HG02981 (cell line): Measurements from ENCODE around the gene MISP.
"Not testable (repeated sequence)": the region's sequence is repeated elsewhere in the genome, so short reads cannot be mapped to it uniquely, and the experiment has no call there.

Experiments used
- ATAC-seq: cut with Tn5 transposase; IDR thresholded peaks from one replicate; pipeline ENCODE4 v1.9.1; 2021; ENCODE audit warnings: mild to moderate bottlenecking, moderate library complexity; ENCODE audit not compliant: unreplicated experiment

MISP gene

DNA sequence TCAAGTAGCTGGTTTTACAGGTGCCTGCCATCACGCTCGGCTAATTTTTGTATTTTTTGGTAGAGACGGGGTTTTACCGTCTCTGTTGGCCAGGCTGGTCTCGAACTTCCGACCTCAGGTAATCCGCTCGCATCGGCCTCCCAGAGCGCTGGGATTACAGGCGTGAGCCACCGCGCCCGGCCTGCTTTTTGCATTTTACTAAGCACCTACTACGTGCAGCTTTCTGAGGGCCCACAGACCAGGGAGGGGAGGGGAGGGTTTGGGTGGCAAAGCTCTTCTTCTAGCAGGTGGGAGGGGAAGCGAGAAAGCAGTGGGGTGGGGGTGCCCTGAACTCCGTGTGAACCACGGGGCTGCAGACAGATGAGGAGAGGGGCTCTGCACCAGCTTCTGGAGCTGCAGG lies 27.2 kb upstream of the MISP start:
- ATAC-seq: no peak

DNA sequence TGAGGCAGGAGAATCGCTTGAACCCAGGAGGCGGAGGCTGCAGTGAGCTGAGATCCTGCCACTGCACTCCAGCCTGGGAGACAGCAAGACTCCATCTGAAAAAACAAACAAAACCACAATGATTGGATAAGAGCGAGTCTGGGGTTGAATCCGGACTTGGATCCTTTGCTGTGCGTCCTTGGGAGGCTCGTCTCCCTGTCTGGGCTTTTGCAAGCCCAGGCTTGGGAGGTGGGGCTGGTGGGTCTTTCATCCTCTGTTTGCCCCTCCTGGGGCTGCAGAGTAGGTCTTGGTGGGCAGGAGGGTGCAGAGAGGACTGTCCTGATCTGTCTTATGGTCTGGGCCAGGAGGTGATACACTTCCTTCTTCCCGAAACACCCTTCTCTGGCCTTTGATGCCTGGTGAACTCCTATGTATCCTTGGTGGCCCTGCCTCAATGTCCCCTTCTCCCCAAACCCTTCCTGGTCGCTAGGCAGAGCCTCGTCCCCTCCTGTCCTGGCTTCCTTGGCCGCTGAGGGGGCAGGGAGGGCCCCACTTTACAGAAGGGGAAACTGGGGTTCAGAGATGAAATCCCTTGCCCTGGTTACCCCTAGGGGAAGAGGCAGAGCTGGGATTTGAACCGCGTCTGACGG lies 25.3 kb upstream of the MISP start:
- no peak for ATAC-seq

DNA sequence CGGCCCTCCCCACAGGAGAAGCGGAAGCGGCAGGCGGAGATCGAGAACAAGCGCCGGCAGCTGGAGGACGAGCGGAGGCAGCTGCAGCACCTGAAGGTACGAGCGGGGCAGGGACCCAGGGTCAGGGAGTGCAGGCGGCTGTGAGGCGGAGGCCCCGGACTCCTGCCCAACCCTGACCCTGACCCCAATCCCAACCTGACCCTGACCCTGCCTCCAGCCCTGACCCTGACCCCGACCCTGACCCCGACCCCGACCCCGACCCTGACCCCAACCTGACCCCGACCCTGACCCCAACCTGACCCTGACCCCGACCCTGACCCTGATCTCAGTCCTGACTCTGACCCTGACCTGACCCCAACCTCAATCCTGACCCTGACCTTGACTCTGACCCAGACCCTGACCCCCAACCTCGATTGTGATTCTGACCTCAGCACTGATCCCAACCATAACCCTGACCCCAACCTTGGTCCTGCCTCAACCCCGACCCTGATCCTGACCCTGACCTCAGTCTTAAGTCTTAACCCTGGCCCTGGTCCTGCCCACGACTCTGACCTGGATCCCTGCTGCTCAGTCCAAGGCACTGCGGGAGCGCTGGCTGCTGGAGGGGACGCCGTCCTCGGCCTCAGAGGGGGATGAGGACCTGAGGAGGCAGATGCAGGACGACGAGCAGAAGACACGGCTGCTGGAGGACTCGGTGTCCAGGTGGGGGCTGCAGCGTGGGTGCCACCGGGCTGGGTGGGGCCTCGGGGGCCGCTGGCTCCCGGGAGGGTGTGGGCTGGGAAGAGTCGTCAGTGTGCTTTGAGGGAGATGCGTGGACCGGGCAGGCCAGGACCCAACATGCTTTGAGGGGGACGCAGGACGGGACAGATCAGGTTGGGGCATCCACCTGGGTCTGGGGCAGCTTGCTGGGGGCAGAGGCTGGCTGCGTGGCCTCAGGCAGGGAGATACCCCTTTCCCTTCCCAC lies 23.6 kb upstream of the MISP start:
- ATAC-seq: no peak

DNA sequence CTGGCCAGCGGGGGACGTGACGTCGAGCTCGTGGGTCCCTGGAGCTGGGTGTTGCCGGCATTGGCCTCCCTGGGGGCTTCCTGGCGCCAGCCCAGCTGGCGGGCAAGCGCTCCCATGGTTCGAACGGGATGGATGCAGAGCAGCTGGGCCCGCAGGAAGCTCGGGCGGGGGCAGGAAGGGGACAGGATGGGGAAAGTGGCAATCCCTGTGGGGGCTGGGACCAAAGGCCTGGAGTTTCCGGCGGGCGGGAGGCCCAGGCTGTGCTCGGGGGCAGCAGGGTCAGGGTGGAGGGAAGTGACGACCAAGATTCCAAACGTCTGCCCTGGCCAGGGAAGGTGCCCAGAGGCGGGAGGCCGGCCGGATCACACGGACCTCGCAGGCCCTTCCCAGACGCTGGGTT lies 22.9 kb upstream of the MISP start:
- no peak for ATAC-seq

DNA sequence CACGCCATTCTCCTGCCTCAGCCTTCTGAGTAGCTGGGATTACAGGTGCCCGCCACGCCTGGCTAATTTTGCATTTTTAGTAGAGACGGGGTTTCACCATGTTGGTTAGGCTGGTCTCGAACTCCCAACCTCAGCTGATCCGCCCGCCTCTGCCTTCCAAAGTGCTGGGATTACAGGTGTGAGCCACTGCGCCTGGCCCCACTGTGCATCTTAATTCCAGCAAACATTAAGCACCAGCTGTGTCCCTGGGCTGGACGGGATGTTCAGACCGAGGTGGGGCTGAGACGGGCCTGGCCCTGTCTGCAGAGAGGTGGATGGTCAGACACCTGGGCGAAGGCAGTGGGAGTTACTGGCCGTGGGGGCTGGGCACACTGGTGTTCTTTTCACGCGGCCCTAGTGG lies 21.3 kb upstream of the MISP start:
- not testable (repeated sequence) for ATAC-seq

DNA sequence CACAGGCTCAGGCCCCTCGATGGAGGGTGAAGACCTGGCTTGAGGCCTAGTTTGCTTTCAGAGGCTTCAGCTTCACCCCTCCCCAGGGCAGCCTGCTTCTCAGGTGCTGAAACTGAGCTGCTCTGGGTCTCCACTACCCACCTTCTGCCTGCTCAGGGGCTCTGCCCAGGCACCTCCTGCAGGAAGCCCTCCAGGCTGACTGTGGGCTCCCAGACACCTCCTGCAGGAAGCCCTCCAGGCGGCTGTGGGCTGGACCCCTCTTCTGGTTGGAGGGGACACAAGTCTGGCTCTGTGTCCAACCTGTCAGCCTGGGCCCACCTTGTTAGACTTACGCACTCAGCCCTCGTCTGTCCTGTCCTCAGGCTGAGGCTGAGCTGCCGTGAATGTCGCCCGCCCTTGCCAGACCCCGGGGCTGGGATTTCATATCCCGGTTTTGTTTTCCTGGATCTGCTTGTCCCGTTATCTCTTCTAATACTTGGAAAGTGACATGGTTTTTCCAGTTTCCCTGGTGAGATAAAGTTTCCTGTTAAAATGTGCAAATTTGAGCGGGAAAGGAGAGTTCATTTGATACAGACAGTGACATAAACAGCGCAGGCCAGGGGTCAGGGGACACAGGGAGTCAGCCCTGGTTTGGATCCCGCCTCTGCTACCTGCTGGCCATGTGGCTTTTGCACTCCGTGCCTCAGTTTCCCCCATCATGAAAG lies 20.8 kb upstream of the MISP start:
- no peak for ATAC-seq

DNA sequence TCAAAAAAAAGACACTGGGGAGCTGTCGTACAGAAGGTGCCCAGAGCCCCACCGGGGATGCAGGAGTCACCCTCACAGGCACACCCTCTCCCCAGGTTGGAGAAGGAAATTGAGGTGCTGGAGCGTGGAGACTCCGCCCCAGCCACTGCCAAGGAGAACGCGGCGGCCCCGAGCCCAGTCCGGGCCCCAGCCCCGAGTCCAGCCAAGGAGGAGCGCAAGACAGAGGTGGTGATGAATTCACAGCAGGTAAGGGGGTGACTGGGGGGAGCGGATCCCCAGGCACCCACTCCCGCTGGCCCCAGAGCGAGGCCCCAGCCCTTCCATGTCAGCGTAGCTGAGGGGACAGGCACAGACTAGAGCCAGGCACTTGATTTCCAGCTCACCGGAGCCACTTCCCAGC lies 19.9 kb upstream of the MISP start:
- no peak for ATAC-seq

DNA sequence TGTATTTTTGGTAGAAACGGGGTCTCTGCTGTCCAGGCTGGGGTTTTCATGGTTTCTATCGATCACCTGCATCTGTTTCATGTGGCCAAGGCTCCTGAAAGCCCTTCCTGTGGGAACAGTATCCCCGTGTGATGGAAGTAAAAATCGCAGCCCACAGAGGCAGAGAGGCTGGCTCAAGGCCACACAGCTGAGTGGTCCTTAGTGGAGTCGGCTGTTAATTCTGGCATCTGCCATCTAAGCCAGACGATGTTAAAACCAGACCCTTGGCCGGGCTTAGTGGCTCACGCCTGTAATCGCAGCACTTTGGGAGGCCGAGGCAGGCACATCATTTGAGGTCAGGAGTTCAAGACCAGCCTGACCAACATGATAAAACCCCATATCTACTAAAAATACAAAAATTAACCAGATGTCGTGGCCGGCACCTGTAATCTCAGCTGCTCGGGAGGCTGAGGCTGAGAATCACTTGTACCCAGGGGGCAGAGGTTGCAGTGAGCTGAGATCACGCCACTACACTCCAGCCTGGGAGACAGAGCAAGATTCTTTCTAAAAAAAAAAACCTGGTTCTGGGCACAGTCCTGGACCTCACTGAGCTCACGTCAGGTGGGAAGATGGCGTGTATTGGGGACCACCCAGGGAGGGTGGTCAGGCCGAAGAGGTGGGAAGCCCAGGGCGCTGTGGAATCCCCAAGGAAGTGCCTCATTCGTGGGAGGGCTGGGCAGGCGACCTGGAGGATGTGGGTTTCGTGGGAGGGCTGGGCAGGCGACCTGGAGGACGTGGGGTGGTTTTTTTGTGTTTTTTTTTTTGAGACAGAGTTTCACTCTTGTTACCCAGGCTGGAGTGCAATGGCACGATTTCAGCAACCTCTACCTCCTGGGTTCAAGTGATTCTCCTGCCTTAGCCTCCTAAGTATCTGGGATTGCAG lies 18.5 kb upstream of the MISP start:
- no peak for ATAC-seq

DNA sequence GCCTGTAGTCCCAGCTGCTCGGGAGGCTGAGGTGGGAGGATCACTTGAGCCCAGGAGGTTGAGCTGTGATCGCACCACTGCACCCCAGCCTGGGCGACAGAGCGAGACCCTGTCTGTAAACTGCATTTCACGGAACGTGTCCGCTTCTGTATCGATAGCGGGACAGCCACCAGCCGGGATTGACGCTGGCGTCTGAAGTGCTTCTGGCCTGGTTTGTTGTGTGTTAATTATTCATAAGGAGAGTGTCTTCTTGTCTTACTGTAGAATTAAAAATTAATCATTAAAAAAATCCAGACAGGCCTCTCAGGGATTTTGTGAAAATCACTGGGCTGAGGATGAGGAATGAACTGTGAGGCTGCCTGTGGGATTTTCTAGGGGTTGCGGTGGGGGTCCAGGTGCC lies 16.2 kb upstream of the MISP start:
- no peak for ATAC-seq

DNA sequence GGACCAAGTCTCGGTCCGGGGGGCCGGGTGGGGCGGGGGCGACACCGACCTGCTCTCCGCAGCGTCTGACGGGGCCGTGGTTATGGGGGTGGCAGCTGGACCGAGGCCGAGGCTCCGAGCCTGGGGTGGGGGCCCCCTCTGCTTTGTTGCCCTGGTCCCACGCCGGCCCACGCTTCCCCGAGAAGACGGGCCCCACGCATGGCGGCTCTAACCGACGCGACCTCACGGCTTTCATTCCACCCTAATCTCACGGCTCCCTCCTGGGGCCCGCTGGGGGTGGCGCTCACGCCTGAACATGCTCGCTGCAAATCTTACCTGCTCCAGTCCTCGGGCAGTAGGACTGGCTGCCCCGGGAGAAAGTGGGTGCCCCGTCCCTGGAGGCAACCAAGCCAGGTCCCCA lies 14.8 kb upstream of the MISP start:
- ATAC-seq: no peak

DNA sequence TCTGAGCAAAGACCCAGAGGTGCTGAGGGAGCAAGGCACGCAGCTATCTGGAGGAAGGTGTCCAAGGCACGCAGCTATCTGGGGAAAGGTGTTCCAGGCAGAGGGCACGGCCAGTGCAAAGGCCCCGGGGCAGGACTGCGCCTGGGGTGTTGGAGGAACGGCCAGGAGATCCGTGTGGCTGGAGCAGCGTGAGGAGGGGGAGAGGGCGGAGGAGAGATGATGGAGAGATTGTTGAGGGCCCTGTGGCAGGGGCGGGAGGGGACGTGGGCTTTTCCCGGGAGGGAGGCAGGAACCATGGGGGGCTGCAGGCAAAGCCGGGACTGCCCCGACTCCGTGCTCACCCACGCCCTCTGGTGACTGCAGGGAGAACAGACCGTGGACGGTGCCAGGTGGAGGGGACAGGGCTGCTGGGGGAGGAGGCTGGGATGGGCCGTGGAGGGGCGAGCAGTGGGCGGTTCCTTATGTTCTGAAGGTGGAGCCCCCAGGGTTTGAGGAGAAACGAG lies 13.3 kb upstream of the MISP start:
- no peak for ATAC-seq

DNA sequence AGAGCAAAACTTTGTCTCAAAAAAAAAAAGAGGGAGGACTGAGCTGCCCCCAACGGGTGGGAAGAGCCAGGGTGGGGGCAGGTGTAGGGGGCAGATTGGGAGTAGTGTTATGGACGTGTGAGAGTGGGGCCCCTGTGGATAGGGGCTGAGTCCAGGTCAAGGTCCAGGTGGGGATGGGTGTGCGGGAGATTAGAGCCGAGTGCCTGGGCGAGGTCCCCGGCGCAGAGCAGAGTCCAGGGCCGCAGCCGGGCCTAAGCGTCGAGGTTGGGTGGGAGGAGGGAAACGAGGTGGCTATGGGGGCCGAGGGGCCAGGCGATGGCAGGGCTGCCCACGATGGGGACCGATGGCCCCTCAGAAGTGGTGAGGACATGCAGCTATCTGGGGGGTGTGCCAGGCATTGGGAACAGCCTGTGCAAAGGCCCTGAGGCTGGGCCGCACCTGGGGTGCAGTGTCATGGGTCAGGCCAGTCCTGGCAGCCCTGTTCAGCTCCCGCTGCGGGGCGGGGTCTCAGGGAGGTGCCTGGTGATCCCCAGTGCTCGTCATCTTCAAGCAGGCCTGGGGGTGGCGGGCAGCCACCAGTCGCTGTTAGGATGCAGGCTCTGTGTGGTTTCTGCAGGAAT lies 12.3 kb upstream of the MISP start:
- ATAC-seq: no peak

DNA sequence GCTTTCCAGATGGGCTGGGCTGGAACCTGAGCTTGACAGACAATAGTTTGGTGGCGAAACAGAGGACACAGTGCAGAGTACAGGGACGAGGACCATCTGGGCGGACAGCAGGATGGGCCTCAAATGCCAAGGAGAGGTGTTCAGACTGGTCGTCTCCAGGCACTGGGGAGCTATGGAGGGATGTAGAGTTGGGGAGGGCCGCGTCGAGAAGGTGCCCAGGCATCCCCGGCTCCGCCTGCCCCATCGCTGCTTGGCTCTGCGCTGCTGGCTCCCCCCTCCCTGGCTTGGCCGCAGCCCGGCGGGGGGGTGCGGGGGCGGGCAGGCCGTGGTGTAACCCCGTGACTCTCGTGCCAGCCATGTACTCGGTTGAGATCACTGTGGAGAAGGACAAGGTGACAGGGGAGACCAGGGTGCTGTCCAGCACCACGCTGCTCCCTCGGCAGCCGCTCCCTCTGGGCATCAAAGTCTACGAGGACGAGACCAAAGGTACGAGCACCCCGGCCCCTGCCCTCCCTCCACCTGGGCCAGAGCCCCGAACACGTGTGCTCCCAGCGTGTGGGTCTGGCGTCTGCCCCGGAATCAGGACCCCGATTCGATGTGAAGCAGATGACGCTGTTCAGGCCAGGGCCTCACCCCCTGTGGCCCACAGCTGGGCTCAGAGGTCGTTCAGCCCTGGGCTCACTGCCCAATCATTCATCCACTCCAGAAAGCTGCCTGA lies 10.8 kb upstream of the MISP start:
- ATAC-seq: no peak

DNA sequence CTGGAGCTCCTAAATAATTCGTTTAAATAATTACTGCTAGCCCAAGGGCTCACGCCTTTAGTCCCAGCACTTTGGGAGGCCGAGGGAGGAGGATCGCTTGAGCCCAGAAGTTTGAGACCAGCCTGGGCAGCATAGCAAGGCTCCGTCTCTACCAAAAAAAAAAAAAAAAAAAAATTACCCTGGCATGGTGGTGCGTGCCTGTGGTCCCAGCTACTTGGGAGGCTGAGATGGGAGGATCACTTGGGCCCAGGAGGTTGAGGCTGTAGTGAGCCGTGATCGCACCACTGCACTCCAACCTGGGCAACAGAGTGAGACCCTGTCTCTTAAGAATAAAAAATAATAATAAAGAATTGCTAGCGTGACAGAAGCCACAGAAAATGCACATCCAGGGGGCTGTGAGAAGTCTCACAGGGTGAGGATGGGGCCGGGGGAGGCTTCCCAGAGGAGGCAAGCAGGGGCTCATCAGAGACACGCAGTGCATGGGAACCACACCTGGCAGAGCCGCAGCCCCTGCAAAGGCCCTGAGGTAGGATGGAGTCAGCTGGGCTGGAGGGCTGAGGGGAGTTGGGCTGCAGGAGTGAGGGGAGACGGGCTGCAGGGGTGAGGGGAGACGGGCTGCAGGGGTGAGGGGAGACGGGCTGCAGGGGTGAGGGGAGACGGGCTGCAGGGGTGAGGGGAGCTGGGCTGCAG lies 10.0 kb upstream of the MISP start:
- not testable (repeated sequence) for ATAC-seq

DNA sequence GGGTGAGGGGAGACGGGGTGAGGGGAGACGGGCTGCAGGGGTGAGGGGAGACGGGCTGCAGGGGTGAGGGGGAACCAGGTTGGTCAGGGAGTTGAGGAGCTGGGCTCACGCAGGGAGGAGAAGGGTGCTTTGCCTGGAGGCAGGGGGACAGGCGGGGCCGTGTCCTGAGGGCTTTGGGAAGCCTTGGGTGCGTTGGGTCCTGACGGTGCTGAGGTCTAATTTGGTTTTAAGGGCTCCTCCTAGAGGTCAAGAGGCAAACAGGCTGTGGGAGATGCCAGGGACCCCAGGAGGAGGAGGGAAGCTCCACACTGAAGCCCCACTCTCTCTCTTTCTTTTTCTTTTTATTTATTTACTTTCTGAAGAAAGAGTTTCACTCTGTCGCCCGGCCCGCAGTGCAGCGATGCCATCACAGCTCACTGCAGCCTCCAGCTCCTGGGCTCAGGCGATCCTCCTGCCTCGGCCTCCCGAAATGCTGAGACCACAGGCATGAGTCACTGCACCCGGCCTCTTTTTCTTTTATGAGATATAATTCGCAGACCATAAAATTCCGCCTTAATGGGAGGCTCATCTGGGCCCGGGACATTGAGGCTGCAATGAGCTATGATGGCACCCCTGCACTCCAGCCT lies 9.3 kb upstream of the MISP start:
- ATAC-seq: no peak

DNA sequence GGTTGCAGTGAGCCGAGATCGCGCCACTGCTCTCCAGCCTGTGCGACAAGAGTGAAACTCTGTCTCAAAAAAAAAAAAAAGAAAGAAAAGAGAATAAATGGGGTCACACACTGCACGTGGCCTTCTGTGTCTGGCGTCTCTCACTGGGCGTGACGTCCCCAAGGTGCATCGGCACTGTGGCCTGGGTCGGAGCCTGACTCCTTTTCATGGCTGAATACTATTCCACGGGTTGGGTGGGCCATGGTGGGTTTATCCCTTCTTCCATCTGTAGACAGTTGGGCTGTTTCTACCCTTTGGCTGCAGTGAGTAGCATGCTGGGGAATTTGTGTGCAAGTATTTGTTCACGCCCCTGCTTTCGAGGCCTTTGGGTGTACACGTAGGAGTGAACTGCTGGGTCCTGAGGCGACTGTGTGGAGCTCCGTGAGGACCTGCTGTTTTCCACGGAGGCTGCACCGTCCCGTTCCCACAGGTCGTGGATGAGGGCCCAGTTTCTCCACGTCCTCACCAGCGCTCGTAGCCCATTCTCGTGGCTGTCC lies 8.3 kb upstream of the MISP start:
- no peak for ATAC-seq

DNA sequence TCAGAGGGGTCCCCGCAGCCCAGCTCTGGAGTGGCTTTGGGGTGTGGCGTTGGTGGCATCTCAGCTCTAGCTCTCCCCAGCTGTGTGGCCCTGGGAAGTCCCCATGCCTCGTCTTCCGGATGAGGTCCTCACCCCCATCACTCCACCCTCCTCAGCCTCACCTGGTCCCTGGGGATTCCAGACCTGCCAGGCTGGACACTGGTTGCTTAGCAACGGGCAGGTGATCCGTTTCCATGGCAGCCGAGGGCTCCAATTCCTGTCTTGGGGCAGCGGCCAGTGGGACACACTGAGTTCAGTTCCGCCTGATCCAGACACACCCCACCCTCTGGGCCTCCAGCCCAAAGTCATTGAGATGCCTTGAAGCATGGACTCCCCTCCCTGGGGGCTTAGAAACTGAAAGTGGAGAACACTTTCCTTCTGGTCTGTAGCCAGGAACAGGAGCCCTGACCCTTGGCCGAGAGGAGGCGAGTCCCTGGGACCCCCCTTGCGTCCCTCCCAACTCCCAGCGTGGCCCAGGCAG lies 7.7 kb upstream of the MISP start:
- no peak for ATAC-seq

DNA sequence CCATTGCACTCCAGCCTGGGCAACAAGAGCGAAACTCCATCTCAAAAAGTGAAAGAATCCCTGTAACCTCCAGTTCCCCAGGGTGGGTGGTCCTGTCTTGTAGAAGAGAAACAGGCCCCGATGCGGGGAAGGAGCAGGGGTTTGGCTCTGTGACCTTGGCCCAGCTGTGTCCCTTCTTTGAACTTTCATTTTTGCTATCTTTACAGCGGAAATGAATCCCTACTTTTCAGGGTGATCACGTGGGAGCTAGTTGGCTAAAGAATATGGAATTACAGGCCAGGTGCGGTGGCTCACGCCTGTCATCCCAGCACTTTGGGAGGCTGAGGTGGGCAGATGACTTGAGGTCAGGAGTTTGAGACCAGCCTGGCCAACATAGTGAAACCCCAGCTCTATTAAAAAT lies 5.8 kb upstream of the MISP start:
- not testable (repeated sequence) for ATAC-seq
